Activated CD8-positive, alpha-beta T cell treated with anti-CD3 and anti-CD28 coated beads for 36 hours (primary cell): ENCODE results near the gene GNS. TPM values are rescaled to one million over a fixed set of nuclear protein-coding genes. Genes with fewer than 3 reads are reported as not detected.
A peak's percentile ranks its signal among the peaks of the same experiment; 100 is the strongest.

ENCODE experiments used
- ATAC-seq: fragments of 200-7000 bp; cut with Tn5 transposase; one replicate; pipeline ENCODE4 v1.10.0; 2021; ENCODE audit warnings: mild to moderate bottlenecking, moderate library complexity
- CTCF ChIA-PET: fragments of 350-600 bp; sonication (Branson Sonifier 250); formaldehyde crosslinking; loops from one replicate; lab custom pipeline; 2021; ENCODE audit warnings: antibody characterized with exemption; lab: Charles Lee
- POLR2A ChIA-PET: fragments of 350-600 bp; sonication (Branson Sonifier 250); formaldehyde crosslinking; loops from one replicate; lab custom pipeline; 2021; ENCODE audit warnings: antibody characterized with exemption; lab: Charles Lee
- DNase-seq: peaks from one replicate; pipeline ENCODE4 v3.0.0-alpha.2; 2020
- H3K27ac Mint-ChIP-seq: one replicate; pipeline ENCODE4 v1.8.0; 2021; ENCODE audit warnings: mild to moderate bottlenecking, mixed read lengths
- H3K27me3 Mint-ChIP-seq: one replicate; pipeline ENCODE4 v1.8.0; 2021; ENCODE audit warnings: mixed read lengths
- H3K36me3 Mint-ChIP-seq: one replicate; pipeline ENCODE4 v1.8.0; 2021; ENCODE audit warnings: low read depth, mixed read lengths
- H3K4me1 Mint-ChIP-seq: one replicate; pipeline ENCODE4 v1.8.0; 2021; ENCODE audit warnings: low read depth, mixed read lengths
- H3K4me3 Mint-ChIP-seq: one replicate; pipeline ENCODE4 v1.8.0; 2021; ENCODE audit warnings: mild to moderate bottlenecking, moderate library complexity, mixed read lengths
- H3K9me3 Mint-ChIP-seq: one replicate; pipeline ENCODE4 v1.8.0; 2021; ENCODE audit warnings: mixed read lengths
- CTCF ChIP-seq: fragments of 200-600 bp; IDR thresholded peaks from one replicate; pipeline ENCODE4 v1.8.0; 2022; ENCODE audit warnings: antibody characterized with exemption, mild to moderate bottlenecking
- intact Hi-C: fragments of 100-400 bp; cut with micrococcal nuclease; formaldehyde crosslinking; loops from one replicate; pipeline ENCODE4 v1.10.0; 2022
- total RNA-seq, 2 experiments: library from RNA; stranded (reverse); gene quantifications; one replicate each; pipeline ENCODE4 v1.2.3, GENCODE V29; 2021

The GNS gene
- total RNA-seq, 2 experiments from 2014 or later: 16.4 to 19.2 TPM

- Mint-ChIP-seq H3K4me3 (no peak overlapping the region), H3K36me3 (no peaks in the 10 kb centered on the region), H3K4me1 (no peaks in the 10 kb centered on the region), H3K27me3 (peaks cover 10% of the 10 kb centered on the region), H3K9me3 (no peaks in the 10 kb centered on the region), H3K27ac (no peak overlapping the region)
- peak; percentile 82 for DNase-seq
- CTCF ChIA-PET: interaction anchor here (0.7 to 2.9 kb wide), 43 partner anchors 9 to 448 kb away, joined by 3 to 36 read pairs (median 5); partner anchors contain the start of gene GNS
- POLR2A ChIA-PET: interaction anchor here (0.6 kb wide), 1 partner anchor 66 kb away, joined by 3 read pairs; no protein-coding TSS in a partner anchor
- peak; percentile 93 for ATAC-seq
- peak; percentile 90 for TF ChIP-seq CTCF
- intact Hi-C loops: no loop called here
Observed at GRCh38 chr12:64796205-64796845, 37.1 kb upstream of the GNS start.

- TF ChIP-seq CTCF: no peak
- no peak for DNase-seq
- H3K9me3 Mint-ChIP-seq: no peaks in the 10 kb centered on the region
- no peak overlapping the region for H3K27ac Mint-ChIP-seq
- intact Hi-C loops: no loop called here
- no peak overlapping the region for H3K4me3 Mint-ChIP-seq
- POLR2A ChIA-PET: no interaction called here
- H3K27me3 Mint-ChIP-seq: no peaks in the 10 kb centered on the region
- CTCF ChIA-PET: interaction anchor here (1.0 to 2.3 kb wide), 3 partner anchors 10 to 402 kb away, joined by 3 to 9 read pairs (median 3); no protein-coding TSS in a partner anchor
- H3K36me3 Mint-ChIP-seq: no peaks in the 10 kb centered on the region
- ATAC-seq: no peak
- H3K4me1 Mint-ChIP-seq: no peaks in the 10 kb centered on the region
Observed at GRCh38 chr12:64794305-64794704, 35.1 kb upstream of the GNS start.

GRCh38 chr12:64793610-64794009 is 34.4 kb upstream of the GNS start:
- no peak overlapping the region for H3K27ac Mint-ChIP-seq
- no peaks in the 10 kb centered on the region for H3K27me3 Mint-ChIP-seq
- no peak for TF ChIP-seq CTCF
- H3K36me3 Mint-ChIP-seq: no peaks in the 10 kb centered on the region
- no peaks in the 10 kb centered on the region for H3K9me3 Mint-ChIP-seq
- no peak for ATAC-seq
- DNase-seq: no peak
- CTCF ChIA-PET: interaction anchor here (1.7 to 2.6 kb wide), 2 partner anchors 9 to 244 kb away, joined by 5 to 18 read pairs; no protein-coding TSS in a partner anchor
- intact Hi-C loops: no loop called here
- no peaks in the 10 kb centered on the region for H3K4me1 Mint-ChIP-seq
- H3K4me3 Mint-ChIP-seq: no peak overlapping the region
- POLR2A ChIA-PET: no interaction called here

- H3K9me3 Mint-ChIP-seq: no peaks in the 10 kb centered on the region
- ATAC-seq (no peak), DNase-seq (no peak)
- no peak overlapping the region for H3K4me3 Mint-ChIP-seq
- no peak overlapping the region for H3K27ac Mint-ChIP-seq
- ChIA-PET CTCF (interaction anchor here (1.7 to 2.6 kb wide), 2 partner anchors 10 to 243 kb away, joined by 5 to 18 read pairs; no protein-coding TSS in a partner anchor), POLR2A (no interaction called here)
- no peaks in the 10 kb centered on the region for H3K36me3 Mint-ChIP-seq
- H3K4me1 Mint-ChIP-seq: no peaks in the 10 kb centered on the region
- no peaks in the 10 kb centered on the region for H3K27me3 Mint-ChIP-seq
- no peak for TF ChIP-seq CTCF
- intact Hi-C loops: no loop called here
Observed at GRCh38 chr12:64792128-64792527, 32.9 kb upstream of the GNS start.

- Mint-ChIP-seq H3K27me3 (no peaks in the 10 kb centered on the region), H3K4me3 (no peak overlapping the region), H3K27ac (no peak overlapping the region), H3K4me1 (no peaks in the 10 kb centered on the region), H3K36me3 (no peaks in the 10 kb centered on the region), H3K9me3 (no peaks in the 10 kb centered on the region)
- DNase-seq: no peak
- no peak for TF ChIP-seq CTCF
- intact Hi-C loops: no loop called here
- CTCF ChIA-PET: interaction anchor here (2.6 kb wide), 1 partner anchor 11 kb away, joined by 18 read pairs; no protein-coding TSS in a partner anchor
- POLR2A ChIA-PET: no interaction called here
- no peak for ATAC-seq
Observed at GRCh38 chr12:64791036-64791435, 31.8 kb upstream of the GNS start.
